ENCODE data around the gene ATP2A3. TPM values are rescaled to one million over a fixed set of nuclear protein-coding genes. Genes with fewer than 3 reads are reported as not detected.

ATP2A3 gene
- total and polyA plus RNA-seq, 2 donors (not counting 3 experiments of a cell fraction or from before 2014, with no cell fraction given), result 0.37 to 0.55 TPM

- H3K4me3 ChIP-seq (replicated peaks in 1 of 3; ENCODE audit: insufficient read depth in 1 of 3, low read depth in 1 of 3, low read length in 3 of 3), result no peak overlapping the region
Observed at GRCh38 chr17:4003501-4004421, 39.5 kb upstream of the ATP2A3 start.

More at GRCh38 chr17:4003501-4004421, 39.5 kb upstream of the ATP2A3 start:
- no peak overlapping the region for H3K9ac ChIP-seq (replicated peaks; ENCODE audit: extremely low read depth, insufficient read depth, low read length)
- CTCF ChIA-PET, result interaction anchor here (0.6 to 7.3 kb wide), 12 partner anchors 8 to 160 kb away, joined by 3 to 84 read pairs (median 4); partner anchors contain the start of genes ATP2A3, NCBP3 and P2RX1
- no peak overlapping the region for H2AFZ ChIP-seq (ENCODE audit: low read depth, low read length)
- H3K4me1 ChIP-seq (ENCODE audit: control insufficient read depth, extremely low read depth, insufficient read depth, low read length), result peaks cover 9% of the 10 kb centered on the region
- H3K9me1 ChIP-seq (replicated peaks; ENCODE audit: control insufficient read depth, extremely low read depth, insufficient read depth, low read length), result no peaks in the 10 kb centered on the region
- POLR2A ChIA-PET, result no interaction called here
- H3K36me3 ChIP-seq (ENCODE audit: control insufficient read depth in 2 of 2, extremely low read depth in 1 of 2, insufficient read depth in 2 of 2, low read length in 2 of 2), result peaks cover 0 to 18% of the 10 kb centered on the region in 2 experiments
- TF ChIP-seq, protein P1, sequence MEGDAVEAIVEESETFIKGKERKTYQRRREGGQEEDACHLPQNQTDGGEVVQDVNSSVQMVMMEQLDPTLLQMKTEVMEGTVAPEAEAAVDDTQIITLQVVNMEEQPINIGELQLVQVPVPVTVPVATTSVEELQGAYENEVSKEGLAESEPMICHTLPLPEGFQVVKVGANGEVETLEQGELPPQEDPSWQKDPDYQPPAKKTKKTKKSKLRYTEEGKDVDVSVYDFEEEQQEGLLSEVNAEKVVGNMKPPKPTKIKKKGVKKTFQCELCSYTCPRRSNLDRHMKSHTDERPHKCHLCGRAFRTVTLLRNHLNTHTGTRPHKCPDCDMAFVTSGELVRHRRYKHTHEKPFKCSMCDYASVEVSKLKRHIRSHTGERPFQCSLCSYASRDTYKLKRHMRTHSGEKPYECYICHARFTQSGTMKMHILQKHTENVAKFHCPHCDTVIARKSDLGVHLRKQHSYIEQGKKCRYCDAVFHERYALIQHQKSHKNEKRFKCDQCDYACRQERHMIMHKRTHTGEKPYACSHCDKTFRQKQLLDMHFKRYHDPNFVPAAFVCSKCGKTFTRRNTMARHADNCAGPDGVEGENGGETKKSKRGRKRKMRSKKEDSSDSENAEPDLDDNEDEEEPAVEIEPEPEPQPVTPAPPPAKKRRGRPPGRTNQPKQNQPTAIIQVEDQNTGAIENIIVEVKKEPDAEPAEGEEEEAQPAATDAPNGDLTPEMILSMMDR (IDR thresholded peaks at IDR 0.05; ENCODE audit: extremely low read depth in 1 of 2, insufficient read depth in 1 of 2, low read depth in 1 of 2, low read length in 2 of 2), result no peak
- TF ChIP-seq JUN (IDR thresholded peaks at IDR 0.05; ENCODE audit: borderline replicate concordance, insufficient read depth, insufficient read length, low read depth) (no peak), EZH2 (IDR thresholded peaks at IDR 0.05; ENCODE audit: borderline replicate concordance, low read depth, low read length, severe bottlenecking) (no peak), FOS (IDR thresholded peaks at IDR 0.05; ENCODE audit: borderline replicate concordance, insufficient read depth, low read length) (no peak)
- FAIRE-seq, result no peak
- dilution Hi-C loops (cut with MboI; ENCODE audit: extremely low pct_ligation_motif_present, low sequenced_read_pairs) (no loop called here), intact Hi-C loops (cut with micrococcal nuclease) (loop anchor here (1.0 to 2.0 kb wide), 4 partner anchors 39 to 140 kb away; partner anchors contain the start of gene ATP2A3)
- H3K79me2 ChIP-seq (ENCODE audit: control insufficient read depth, insufficient read depth, low read length), result no peaks in the 10 kb centered on the region
- no peaks in the 10 kb centered on the region for H3K9me3 ChIP-seq (replicated peaks; ENCODE audit: control insufficient read depth, insufficient read depth, low read length)
- H3K27me3 ChIP-seq (ENCODE audit: control insufficient read depth in 2 of 2, insufficient read depth in 2 of 2, low read length in 2 of 2), result no peaks in the 10 kb centered on the region
- no TSS peak for BruUV-seq (replicated peaks)
- H3K4me2 ChIP-seq (ENCODE audit: insufficient read depth, low read length), result no peak overlapping the region
- H4K20me1 ChIP-seq (replicated peaks; ENCODE audit: control insufficient read depth, extremely low read depth, insufficient read depth, low read length), result no peaks in the 10 kb centered on the region
- no peak overlapping the region for H3K27ac ChIP-seq (ENCODE audit: insufficient read depth, low read depth, low read length)
- no peak for DNase-seq (ENCODE audit: low read depth, low spot score)
